ENCODE results near the gene TMEM115. TPM values are rescaled to one million over a fixed set of nuclear protein-coding genes. Genes with fewer than 3 reads are reported as not detected.

The TMEM115 gene
- total and polyA plus RNA-seq, 2 donors (not counting 3 experiments of a cell fraction or from before 2014, with no cell fraction given) = 44.7 to 65.5 TPM

GRCh38 chr3:50408443-50408944 lies 49.2 kb upstream of the TMEM115 start:
- Histone ChIP-seq H3K4me2 (ENCODE audit: insufficient read depth, low read length) (no peak overlapping the region), H3K36me3 (ENCODE audit: control insufficient read depth in 2 of 2, extremely low read depth in 1 of 2, insufficient read depth in 2 of 2, low read length in 2 of 2) (no peaks in the 10 kb centered on the region), H3K79me2 (ENCODE audit: control insufficient read depth, insufficient read depth, low read length) (no peaks in the 10 kb centered on the region), H3K9me3 (replicated peaks; ENCODE audit: control insufficient read depth, insufficient read depth, low read length) (no peaks in the 10 kb centered on the region), H2AFZ (ENCODE audit: low read depth, low read length) (no peak overlapping the region), H3K9me1 (replicated peaks; ENCODE audit: control insufficient read depth, extremely low read depth, insufficient read depth, low read length) (no peaks in the 10 kb centered on the region), H3K4me3 (replicated peaks in 1 of 3; ENCODE audit: insufficient read depth in 1 of 3, low read depth in 1 of 3, low read length in 3 of 3) (no peak overlapping the region), H4K20me1 (replicated peaks; ENCODE audit: control insufficient read depth, extremely low read depth, insufficient read depth, low read length) (no peaks in the 10 kb centered on the region), H3K27ac (ENCODE audit: insufficient read depth, low read depth, low read length) (no peak overlapping the region), H3K9ac (replicated peaks; ENCODE audit: extremely low read depth, insufficient read depth, low read length) (no peak overlapping the region), H3K27me3 (ENCODE audit: control insufficient read depth in 2 of 2, insufficient read depth in 2 of 2, low read length in 2 of 2) (peaks cover 0 to 2% of the 10 kb centered on the region in 2 experiments), H3K4me1 (ENCODE audit: control insufficient read depth, extremely low read depth, insufficient read depth, low read length) (no peaks in the 10 kb centered on the region)
- FAIRE-seq (no peak), DNase-seq (ENCODE audit: low read depth, low spot score) (no peak)
- dilution Hi-C loops (cut with MboI; ENCODE audit: extremely low pct_ligation_motif_present, low sequenced_read_pairs) = no loop called here
- intact Hi-C loops (cut with micrococcal nuclease) = no loop called here
- POLR2A ChIA-PET = no interaction called here
- BruUV-seq (replicated peaks) = no TSS peak
- TF ChIP-seq MYC (IDR thresholded peaks at IDR 0.05; ENCODE audit: low read depth, low read length) = no peak
- TF ChIP-seq GATA2 (IDR thresholded peaks at IDR 0.05; ENCODE audit: insufficient read depth, insufficient read length, low read depth, low read length) = no peak
- no peak for TF ChIP-seq POLR2A (IDR thresholded peaks at IDR 0.05; ENCODE audit: low read depth, low read length)
- TF ChIP-seq POLR2AphosphoS5 (IDR thresholded peaks at IDR 0.05; ENCODE audit: insufficient read depth, low read depth, low read length) = no peak
- no peak for TF ChIP-seq MAX (IDR thresholded peaks at IDR 0.05; ENCODE audit: insufficient read depth, insufficient read length)
- no peak for TF ChIP-seq JUN (IDR thresholded peaks at IDR 0.05; ENCODE audit: borderline replicate concordance, insufficient read depth, insufficient read length, low read depth)
- no peak for TF ChIP-seq EZH2 (IDR thresholded peaks at IDR 0.05; ENCODE audit: borderline replicate concordance, low read depth, low read length, severe bottlenecking)
- no peak for TF ChIP-seq CTCF (IDR thresholded peaks at IDR 0.05; ENCODE audit: extremely low read depth in 1 of 2, insufficient read depth in 1 of 2, low read depth in 1 of 2, low read length in 2 of 2)
- TF ChIP-seq FOS (IDR thresholded peaks at IDR 0.05; ENCODE audit: borderline replicate concordance, insufficient read depth, low read length) = no peak
- CTCF ChIA-PET = no interaction called here
